Stomach smooth muscle (tissue), 2 donors: ENCODE results near the gene BRD3.
A peak's percentile ranks its signal among the peaks of the same experiment; 100 is the strongest.

ENCODE experiments used
- H3K27ac ChIP-seq: one replicate; pipeline ENCODE4 v1.7.0; 2013; ENCODE audit warnings: mild to moderate bottlenecking, low read length, inconsistent platforms
- H3K27me3 ChIP-seq, 2 donors: one replicate each; pipeline ENCODE4 v1.7.0; 2013; ENCODE audit warnings: low read length in 2 of 2; ENCODE audit not compliant: insufficient read depth in 2 of 2, control insufficient read depth in 1 of 2
- H3K36me3 ChIP-seq, 2 donors: one replicate each; pipeline ENCODE4 v1.7.0; 2013; ENCODE audit warnings: low read length in 2 of 2; ENCODE audit not compliant: control insufficient read depth in 2 of 2, insufficient read depth in 2 of 2
- H3K4me1 ChIP-seq: one replicate; pipeline ENCODE4 v1.7.0; 2013; ENCODE audit warnings: low read length; ENCODE audit not compliant: control insufficient read depth, insufficient read depth
- H3K4me3 ChIP-seq, 2 donors: one replicate each; pipeline ENCODE4 v1.7.0; 2013; ENCODE audit warnings: low read length in 2 of 2
- H3K9ac ChIP-seq, 2 donors: one replicate each; pipeline ENCODE4 v1.7.0; 2013; ENCODE audit warnings: low read length in 2 of 2, mild to moderate bottlenecking in 1 of 2
- H3K9me3 ChIP-seq, 2 donors: one replicate each; pipeline ENCODE4 v1.7.0; 2013; ENCODE audit warnings: low read length in 2 of 2; ENCODE audit not compliant: control insufficient read depth in 2 of 2
- donor health status: healthy.
- donor health status: Pancreatic carcinoma.

BRD3 gene

GRCh38 chr9:134059661-134060395 is 8.0 kb downstream of the BRD3 start:
- Histone ChIP-seq H3K36me3 (no peaks in the 10 kb centered on the region), H3K9ac (no peak overlapping the region), H3K4me3 (no peak overlapping the region), H3K9me3 (no peaks in the 10 kb centered on the region), H3K27ac (no peak overlapping the region), H3K27me3 (no peaks in the 10 kb centered on the region), H3K4me1 (peaks cover 82% of the 10 kb centered on the region)

- H3K27ac ChIP-seq = no peak overlapping the region
- peaks cover 78% of the 10 kb centered on the region for H3K4me1 ChIP-seq
- no peaks in the 10 kb centered on the region for H3K9me3 ChIP-seq
- H3K9ac ChIP-seq = no peak overlapping the region
- H3K36me3 ChIP-seq = no peaks in the 10 kb centered on the region
- H3K4me3 ChIP-seq = no peak overlapping the region
- H3K27me3 ChIP-seq = no peaks in the 10 kb centered on the region
Observed at GRCh38 chr9:134059188-134059641, 8.6 kb downstream of the BRD3 start.

GRCh38 chr9:134058716-134059115 is 9.1 kb downstream of the BRD3 start:
- Histone ChIP-seq H3K27ac (no peak overlapping the region), H3K9me3 (no peaks in the 10 kb centered on the region), H3K4me3 (no peak overlapping the region), H3K27me3 (no peaks in the 10 kb centered on the region), H3K9ac (no peak overlapping the region), H3K4me1 (peaks cover 80% of the 10 kb centered on the region), H3K36me3 (no peaks in the 10 kb centered on the region)

- no peaks in the 10 kb centered on the region for H3K9me3 ChIP-seq
- peaks cover 73% of the 10 kb centered on the region for H3K4me1 ChIP-seq
- no peak overlapping the region for H3K27ac ChIP-seq
- H3K4me3 ChIP-seq = no peak overlapping the region
- peaks cover under 1% of the 10 kb centered on the region in 2 donors for H3K36me3 ChIP-seq
- no peaks in the 10 kb centered on the region for H3K27me3 ChIP-seq
- H3K9ac ChIP-seq = no peak overlapping the region
Observed at GRCh38 chr9:134057751-134058701, 9.8 kb downstream of the BRD3 start.

- Histone ChIP-seq H3K27me3 (no peaks in the 10 kb centered on the region), H3K36me3 (peaks cover 7 to 8% of the 10 kb centered on the region in 2 donors), H3K4me3 (peak overlapping the region in 1 of 2 donors; percentile 22), H3K4me1 (peaks cover 65% of the 10 kb centered on the region), H3K9me3 (no peaks in the 10 kb centered on the region), H3K9ac (no peak overlapping the region), H3K27ac (no peak overlapping the region)
Observed at GRCh38 chr9:134057307-134057657, 10.5 kb downstream of the BRD3 start.

GRCh38 chr9:134056483-134057306 is 11.1 kb downstream of the BRD3 start:
- peaks cover 7 to 10% of the 10 kb centered on the region in 2 donors for H3K36me3 ChIP-seq
- H3K4me1 ChIP-seq = peaks cover 59% of the 10 kb centered on the region
- peak overlapping the region in 1 of 2 donors; percentile 62 for H3K4me3 ChIP-seq
- H3K27ac ChIP-seq = peak overlapping the region; percentile 2
- no peaks in the 10 kb centered on the region for H3K27me3 ChIP-seq
- H3K9ac ChIP-seq = peak overlapping the region in 1 of 2 donors; percentile 53
- H3K9me3 ChIP-seq = no peaks in the 10 kb centered on the region

GRCh38 chr9:134055981-134056461 is 11.8 kb downstream of the BRD3 start:
- Histone ChIP-seq H3K27me3 (no peaks in the 10 kb centered on the region), H3K4me1 (peaks cover 53% of the 10 kb centered on the region), H3K27ac (peak overlapping the region; percentile 2), H3K9me3 (no peaks in the 10 kb centered on the region), H3K36me3 (peaks cover 13 to 15% of the 10 kb centered on the region in 2 donors), H3K9ac (peak overlapping the region; percentile 47 to 53), H3K4me3 (peak overlapping the region; percentile 35 to 62)

GRCh38 chr9:134054891-134055811 is 12.7 kb downstream of the BRD3 start:
- Histone ChIP-seq H3K27me3 (no peaks in the 10 kb centered on the region), H3K27ac (no peak overlapping the region), H3K9ac (peak overlapping the region; percentile 5 to 6), H3K9me3 (no peaks in the 10 kb centered on the region), H3K4me1 (peaks cover 47% of the 10 kb centered on the region), H3K36me3 (peaks cover 15 to 22% of the 10 kb centered on the region in 2 donors), H3K4me3 (peak overlapping the region in 1 of 2 donors; percentile 55)

- H3K9me3 ChIP-seq = no peaks in the 10 kb centered on the region
- no peak overlapping the region for H3K9ac ChIP-seq
- no peak overlapping the region for H3K27ac ChIP-seq
- peaks cover 19 to 28% of the 10 kb centered on the region in 2 donors for H3K36me3 ChIP-seq
- H3K4me3 ChIP-seq = no peak overlapping the region
- H3K27me3 ChIP-seq = no peaks in the 10 kb centered on the region
- H3K4me1 ChIP-seq = peaks cover 45% of the 10 kb centered on the region
Observed at GRCh38 chr9:134053941-134054761, 13.7 kb downstream of the BRD3 start.
